Measurements from ENCODE around the gene MED12L.

Gene MED12L

DNA sequence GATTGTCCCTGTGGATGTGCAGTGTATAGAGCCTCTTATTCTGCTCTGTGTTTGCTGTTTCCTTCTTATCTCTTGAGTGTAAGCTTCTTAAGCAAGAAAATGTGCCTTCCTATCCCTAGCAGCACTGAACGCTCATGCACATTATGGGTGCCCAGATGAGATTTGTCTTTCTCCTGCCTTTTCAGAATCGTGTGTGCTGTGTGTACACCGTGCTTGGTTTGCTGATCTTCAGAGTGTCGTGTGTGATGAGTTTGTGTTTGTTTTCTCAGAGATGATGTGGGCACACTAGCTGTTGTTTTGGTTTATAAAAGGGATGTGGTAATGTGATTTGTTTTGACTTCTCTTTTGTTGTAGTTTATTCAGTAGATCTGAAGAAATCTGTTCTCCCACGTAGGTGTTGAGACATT lies 97.8 kb downstream of the MED12L start:
- DNase-seq = no peak

DNA sequence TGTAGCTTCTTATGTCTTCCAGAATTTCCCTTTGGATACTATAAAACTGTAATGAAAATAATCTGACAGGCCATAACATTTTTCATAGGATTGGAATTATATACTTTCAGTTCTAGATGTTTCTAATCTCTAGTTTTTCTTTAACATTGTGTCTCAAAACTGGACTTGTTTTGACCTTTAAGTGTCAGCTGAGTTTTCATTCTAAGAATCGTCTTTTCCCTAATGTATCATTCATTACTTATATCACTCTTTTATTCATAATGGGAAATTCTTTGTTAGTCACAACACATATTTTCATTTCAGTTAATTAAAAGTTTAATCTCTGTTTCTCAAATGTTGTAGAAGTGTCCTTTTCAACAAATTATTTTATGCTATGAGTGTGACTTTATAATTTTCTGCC lies 105.6 kb downstream of the MED12L start:
- DNase-seq = no peak

DNA sequence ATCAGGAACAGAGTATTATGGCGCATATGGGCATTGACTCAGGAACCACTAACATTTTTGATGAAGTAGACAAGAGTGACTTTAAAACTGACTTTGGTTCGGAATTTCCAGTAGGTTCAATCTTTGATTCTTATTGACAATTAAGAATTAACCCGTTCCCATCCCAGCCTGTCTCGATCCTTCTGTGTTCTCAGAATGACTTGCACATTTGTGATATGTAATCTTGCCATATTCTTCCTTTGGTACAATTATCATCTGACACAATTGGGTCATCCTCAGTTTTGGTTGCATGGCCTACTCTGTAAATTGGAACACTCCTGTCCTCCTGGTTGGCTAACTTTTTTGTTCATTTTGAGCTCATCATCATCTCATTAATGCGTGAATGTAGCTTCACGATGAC lies 107.1 kb downstream of the MED12L start:
- no peak for DNase-seq

DNA sequence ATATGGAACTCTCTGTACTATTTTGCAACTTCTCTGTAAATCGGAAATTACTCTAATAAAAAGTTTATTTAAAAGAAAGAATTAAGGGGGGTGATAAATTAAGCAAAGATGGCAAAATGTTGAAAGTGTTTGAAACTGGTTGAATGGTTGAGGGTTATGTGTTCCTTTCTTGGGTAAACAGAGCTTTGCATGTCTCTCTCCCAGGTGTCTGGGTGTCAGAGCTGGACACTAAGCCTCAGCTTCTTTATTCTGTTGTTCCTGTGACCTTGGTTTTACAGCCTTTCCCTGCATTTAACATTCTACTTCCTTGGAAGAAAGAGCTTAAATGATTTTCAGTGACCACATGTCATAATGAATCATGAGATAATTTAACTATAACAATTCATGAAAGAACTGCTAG lies 110.4 kb downstream of the MED12L start:
- DNase-seq = no peak

DNA sequence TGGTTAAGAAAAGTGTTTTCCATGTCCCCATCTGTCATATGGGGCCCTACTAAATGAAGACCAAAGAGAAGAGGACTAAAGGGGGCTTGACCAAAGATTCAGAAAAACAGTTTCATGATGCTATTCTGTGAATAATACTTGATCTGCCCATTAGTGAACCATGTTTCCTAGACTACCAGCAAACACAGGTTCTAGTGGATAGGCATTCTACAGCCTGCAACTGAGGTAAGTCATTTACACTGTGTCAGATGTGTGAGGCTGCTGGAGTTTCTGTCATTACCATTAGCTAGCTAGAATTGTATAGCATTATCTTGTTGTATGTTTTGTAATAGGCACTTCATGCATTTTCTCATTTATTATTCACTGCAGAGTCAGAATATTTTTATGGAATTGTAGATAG lies 111.0 kb downstream of the MED12L start:
- DNase-seq = no peak

DNA sequence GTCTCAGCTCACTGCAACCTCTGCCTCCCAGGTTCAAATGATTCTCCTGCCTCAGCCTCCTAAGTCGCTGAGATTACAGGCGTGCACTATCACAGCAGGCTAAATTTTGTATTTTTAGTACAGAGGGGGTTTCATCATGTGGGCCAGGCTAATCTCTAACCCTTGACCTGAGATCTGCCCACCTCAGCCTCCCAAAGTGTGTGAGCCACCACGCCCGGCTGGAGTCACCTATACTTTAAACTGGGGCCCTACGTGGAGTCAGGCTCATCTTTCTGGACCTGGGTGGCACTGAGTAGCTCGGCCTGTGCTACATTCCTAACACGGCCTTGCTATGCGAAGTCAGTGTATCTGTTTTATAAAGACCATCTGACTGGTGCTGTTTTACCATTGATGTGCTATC lies 111.8 kb downstream of the MED12L start:
- DNase-seq = no peak

DNA sequence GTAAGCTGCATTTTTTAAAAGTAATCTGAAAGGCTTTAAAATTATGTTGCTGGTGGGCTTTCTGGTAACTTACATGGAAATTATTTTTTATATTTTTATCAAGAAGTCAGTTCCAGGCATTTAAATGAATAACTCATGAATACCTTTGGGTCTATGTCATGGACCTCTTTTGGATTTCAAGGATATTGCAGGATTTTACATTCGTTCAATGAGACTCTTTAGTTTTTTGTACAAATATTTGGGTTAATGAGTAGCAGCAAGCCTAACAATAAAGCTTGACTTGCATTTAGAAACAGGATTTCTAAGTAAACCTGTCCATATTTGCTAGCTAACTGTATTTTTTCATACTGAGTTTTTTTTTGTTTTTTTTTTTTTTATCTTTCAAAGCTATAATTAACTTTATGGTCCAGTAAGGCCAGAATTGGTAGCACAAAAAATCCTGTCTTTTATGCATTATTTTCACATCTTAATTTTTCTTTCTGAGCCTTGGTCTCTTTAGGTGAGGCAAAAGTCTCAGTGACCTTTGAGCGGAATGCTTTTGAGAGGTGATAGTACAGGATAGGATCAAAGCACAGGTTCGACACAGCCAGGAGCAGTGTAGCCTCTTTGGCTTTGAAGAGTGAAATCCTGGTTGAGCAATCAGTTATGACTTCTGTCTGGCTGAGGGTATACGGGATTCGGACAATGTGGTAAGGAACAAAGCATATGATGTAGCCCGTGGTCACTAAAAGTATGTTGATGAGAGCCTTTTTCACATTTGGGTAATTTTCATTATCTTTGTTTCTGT lies 112.7 kb downstream of the MED12L start:
- DNase-seq = no peak

DNA sequence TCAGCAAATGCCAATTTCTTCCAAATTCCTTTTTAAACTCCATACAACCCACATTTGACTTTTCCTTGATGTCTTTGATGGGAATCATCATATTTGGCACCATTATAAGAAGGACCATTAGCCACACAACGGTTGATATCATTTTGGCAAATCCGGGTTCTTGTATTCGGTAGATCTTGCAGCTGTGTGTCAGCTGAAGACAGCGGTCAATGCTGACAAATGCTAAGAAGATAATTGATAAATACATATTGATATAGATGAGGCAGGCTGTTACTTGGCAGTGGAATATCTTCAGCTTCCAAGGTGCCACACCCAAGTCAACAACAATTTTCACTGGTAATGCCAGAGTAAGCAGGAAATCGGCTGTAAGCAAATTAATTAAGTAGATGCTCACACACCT lies 113.4 kb downstream of the MED12L start:
- DNase-seq = no peak

DNA sequence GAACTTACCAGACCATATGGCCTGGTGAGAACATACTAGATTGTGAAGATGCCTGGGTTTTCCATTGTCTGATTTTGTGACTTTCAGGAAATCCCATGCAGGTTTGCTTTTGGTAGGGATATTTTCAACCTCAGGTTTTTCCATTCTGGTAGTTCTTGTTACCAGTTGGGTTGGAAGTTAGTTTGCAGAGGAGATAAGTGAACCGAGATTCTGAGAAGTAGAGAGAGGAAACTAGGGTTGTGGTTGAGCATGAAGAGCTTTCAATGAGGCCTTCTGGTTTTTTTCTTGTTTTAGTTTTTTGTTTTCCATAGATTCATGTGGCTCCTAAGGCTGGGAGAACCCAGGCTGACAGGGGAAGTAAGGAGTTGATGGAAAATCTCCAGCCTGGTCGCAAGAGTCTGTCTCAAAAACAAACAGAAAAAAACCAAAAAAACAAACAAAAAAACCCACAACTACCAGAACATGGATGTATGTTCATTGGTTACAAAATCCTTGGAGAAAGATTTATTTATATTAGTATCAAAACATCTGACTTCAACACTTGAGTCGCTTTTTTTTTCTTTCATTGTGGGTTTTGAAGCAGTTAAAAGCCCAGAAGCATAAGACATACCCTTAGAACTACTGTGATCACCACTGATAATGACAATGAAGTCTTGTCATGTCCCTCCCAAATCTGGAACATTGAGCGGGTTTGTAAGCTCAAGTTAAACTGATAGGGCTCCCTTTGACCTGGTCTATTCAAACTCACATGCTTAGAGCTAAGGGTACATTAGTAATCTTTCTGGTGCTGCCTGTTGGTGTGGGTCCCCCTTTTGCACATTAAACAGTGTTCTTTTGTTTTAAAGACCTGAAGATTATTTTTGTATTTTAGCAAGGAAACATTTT lies 114.3 kb downstream of the MED12L start:
- no peak for DNase-seq

DNA sequence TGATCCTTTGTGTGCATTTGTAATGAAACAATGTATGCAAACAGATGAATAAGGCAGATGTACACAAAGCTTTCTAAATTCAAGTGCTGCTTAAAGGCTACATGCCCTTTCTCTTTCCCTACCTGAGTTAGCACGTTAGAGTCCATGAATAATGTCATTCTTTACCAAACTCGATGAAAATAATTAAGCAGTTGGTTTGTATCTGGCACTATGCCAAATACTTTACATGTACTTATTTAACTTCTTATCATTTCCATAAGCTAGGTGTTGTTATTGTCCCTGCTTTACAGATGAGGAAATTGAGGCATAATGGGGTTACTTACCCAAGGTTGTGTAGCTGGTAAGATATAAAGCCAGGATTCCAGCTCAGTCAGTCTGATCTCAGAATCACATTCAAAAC lies 115.1 kb downstream of the MED12L start:
- DNase-seq = no peak

DNA sequence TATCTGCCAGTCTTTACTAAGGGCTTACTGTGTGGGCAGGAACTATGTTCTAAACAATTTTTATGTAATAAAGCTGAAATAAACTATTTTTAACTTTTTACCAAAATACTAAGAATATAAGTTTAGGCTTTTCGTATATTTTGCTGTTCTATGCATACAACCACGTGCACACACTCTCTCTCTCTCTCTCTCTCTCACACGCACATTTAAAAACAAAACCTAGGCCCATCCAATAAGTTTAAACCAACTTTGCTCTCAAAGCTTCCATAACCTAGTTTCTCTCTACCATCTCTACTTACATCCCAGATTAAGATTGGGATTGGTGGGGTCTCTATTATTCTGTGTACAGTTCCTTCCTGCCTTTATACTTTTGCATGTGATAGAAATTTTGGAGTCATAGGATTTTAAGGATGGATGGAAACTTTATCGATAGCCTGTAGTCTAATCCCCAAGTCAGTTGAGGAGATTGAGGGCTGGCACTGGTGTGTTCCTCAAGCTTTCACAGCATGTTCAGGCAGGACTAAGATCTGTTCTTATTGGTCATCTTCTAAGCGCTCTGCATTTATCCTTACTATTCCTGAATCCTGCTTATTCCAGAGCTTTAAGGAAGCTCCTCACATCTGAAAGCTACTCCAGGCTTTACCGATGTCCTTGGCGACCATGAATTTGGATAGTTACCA lies 115.7 kb downstream of the MED12L start:
- DNase-seq = no peak

DNA sequence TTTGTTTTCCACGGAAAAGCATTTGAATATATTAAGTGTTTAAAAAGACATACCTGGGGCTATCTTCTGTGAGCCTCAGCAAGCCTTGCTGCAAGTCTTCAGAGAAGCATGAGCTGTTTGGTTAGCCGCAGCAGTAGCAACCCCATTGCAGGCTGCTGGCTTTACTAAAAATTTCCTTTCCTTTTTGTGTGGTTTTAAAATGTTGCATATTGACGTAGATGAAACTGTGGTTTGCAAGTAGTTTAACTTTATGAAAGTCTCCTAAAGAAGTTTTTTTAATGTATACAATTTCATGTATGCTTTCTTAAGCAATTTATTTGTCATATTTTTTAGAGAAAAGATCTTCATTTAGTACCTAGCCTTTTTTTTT lies 117.6 kb downstream of the MED12L start, which contains the start of gene GPR171:
Gene GPR171, minus strand, starts transcription at position 166 of the 370 bp plus-strand sequence. CDS start 3,830 bp downstream, outside the sequence.
- no peak for DNase-seq

DNA sequence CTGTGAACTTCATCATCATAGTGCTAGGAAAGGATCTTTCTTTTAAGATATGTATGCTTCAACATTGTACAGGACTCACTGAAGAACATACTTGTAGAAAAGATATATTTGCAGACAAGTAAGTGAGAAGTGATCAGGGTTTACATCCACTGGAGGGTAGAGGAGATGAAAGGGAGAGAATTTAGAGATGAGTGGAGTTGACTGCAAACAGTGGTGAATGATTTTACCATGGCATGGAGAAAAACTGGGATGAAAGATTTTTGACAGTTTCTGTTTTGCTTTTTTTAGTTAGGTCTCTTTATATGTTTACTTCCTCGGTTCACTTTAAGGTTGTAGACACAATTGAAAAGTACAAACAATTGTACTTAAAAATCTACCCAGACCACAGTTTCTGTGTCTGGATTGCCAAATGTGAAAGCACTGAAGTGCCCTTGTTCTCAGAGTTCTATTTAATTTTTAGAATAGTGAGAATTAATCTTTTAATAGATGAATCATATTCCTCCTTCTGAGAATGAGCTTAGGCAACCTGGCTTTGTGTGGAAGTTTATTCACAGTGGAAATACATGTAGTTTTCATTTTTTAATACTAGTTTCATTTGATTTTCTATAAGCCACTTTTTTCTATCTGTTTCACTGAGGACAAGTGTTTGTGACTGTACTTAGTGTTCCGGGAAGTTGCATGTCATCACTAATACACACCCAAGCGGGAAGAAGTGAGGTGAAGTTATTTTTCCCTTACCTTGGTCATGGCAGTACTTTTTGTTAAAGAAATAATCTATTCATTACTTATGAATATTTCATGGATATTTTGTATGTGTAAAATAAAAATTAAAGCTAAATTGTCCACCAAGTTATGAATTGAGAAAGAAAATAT lies 119.3 kb downstream of the MED12L start:
- DNase-seq = no peak

DNA sequence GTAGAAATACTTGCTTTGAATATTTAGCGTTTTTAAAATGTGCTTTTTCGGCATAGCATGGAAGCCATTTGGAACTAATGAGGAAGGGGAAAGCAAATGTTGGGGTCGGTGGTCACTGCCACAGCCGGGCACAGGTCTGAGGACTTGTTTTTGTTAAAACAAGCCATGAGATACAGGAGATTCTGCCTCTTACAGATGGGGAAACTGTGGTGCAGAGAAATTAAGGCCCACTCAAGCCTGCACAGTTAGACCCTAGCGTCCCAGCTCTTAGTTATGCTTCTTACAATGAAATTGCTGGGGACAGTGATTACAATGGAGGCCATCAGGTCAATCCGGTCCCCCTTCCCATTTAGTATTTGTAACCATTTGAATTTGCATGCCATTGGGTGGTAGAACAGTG lies 120.0 kb downstream of the MED12L start:
- no peak for DNase-seq

DNA sequence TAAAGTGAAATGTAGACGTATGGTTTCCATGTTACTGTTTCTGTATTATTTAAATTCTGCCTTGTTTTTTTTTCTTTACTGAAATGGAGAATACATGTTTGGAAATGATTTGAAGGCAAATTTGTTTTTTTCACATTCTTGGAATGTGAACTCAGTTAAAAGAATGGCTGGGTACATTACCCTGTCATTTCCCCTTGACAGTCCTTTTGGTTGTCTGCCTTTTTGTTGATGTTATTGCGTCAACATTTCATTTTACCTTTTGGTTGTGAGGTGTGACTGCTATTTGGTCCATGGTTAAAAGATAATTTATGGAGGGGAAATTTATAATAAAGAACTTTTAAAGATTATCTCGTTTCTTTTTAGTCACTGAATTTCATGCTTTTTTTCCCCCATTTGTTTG lies 120.7 kb downstream of the MED12L start:
- DNase-seq = no peak

DNA sequence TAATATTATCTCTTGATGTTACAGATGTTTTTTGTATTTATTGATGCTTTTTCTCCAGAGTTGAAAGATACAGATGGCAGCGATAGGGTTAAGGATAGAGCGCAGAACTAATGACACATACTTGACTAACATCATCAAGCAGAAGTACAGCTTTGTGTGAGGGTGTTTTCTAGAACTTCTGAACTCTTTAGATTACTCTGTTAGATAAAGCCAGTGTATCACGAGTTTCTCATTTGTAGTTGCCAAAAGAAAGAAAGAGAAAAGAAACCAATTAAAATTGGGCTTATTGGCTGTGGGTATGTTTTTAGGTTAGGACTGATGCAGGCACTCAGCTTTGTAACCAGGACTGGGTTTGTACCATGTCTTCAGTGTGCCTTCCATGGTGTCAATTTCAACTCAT lies 124.2 kb downstream of the MED12L start:
- DNase-seq = no peak

DNA sequence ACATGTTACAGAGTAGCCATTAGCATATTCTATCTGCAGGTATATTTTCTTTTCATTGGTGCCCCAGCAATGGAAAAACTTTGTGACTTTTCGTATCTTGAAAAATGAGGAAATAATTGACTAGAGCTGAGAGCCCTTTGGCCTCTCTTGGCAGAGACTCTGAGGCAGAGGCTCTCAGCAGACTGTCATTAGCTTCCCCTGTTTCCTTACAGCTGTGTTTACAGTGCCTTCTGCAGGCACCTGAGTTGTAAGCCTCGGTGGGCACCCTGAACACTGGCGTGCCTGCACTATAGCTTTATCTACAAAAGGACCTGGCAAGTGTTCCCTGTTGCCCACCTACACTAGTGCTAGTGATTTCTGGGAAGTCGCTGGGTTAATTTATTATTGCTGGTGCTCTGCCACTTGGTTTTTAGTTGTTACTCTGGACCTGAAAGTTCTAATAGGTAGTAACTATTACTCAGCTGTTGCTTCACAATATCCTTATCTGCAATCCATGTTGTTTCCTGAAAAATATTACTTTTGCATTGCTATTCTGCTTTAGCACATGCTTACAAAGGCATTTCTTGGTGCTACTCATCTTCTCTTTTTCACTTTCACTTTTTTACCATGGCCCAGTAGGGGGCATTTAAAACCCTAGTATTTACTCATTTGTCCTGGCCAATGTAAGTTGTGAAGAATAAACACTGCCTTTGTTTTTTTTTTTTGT lies 125.4 kb downstream of the MED12L start:
- DNase-seq = no peak

DNA sequence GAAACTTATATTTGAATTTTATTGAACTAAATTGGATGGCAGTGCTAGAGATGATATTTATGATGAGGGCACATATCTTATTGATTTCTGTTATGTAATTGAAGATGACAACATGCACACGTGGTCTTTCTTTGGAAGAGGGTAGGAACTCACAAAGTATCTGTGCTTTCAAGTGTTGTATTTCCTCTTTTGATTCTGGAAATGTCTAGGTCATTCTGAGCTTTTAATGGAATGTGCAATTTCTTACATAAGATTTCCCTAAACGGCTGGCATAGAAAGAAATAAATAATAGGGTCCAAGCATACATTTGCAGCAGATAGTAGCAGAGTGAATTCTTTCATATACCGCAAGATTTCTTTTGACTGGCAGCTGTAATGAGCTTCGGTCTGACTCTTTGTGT lies 127.7 kb downstream of the MED12L start:
- DNase-seq = no peak

DNA sequence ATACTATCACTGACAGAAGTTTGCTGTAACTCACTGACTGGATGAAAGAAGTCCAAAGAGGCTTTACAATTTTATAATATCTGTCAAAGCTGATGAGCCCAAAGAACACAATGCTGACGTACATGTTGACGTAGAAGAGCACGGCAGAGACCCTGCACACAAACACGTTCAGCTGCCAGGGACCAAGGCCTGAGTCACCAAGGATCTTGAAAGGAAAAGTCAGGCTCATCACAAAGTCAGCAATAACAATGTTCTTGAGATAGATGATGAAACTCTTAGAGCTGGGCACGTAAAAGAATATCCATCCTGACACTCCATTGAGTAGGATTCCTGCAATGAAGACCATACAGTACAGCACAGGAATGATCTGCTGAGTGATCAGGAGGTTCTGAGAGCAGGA lies 128.4 kb downstream of the MED12L start:
- no peak for DNase-seq

DNA sequence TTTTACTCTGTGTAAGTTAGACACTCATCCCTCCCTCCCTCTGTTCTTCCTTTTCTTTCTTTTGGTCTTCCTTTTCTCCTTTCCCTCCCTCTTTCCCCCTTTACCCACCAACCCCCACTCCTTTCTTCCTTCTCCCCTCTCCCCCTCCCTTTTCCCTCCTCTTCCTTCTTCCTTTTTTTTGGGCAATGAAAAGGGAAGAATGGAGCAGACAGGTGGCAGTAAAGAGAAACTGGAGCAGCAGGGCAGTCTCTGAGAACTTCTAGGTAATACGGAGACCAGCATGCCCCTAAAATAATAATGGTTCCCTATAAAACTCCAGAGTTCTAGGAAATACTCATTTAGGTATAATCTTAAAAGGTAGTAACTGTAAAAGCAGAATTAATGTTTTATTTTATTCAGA lies 129.0 kb downstream of the MED12L start:
- no peak for DNase-seq

DNA sequence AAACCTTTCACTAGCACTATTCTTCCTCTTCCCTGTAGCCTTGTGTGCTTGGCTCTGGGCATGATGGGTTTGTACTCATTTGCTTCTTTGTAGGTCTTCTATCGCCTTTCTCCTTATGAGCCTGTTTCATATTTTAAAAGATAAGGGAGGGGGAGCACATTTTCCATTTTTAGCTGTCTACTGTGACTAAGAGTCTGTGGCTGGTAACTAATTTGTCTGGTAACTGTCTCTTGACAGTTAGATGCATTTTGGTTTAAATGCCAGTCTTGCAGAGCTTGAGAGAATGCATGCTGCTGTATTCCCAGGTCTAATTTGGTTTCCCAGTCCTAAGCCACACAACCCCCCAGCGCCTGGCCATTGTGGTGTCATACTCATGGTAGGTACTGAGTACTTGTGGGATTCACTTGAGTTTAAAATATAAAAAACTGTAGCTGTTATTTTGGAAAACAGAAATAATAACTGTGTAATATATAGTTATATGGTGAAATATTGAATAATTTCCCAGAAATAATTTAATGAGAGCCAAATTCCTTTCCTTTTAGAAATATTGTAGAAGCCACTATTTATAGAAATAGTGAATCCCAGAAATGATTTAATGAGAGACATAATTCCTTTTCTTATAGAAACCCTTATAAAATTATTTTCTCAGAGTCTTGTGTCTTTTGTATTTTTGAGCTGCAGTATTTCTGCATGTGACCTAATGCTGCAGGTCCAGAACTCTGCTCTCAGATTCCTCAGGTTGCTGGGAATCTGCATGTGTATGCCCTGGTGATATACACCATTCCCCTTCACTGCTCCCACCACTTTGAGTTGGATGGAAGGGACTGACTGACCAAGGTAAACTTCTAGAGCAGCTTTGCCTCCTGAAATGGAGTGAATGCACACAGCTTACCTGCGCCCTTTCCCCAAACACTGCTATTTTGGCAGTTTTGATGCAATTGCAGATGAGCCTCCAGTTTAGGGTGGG lies 131.5 kb downstream of the MED12L start:
- no peak for DNase-seq
